CD14-positive monocyte (primary cell): ENCODE data around the gene MFN2. TPM values are rescaled to one million over a fixed set of nuclear protein-coding genes. Genes with fewer than 3 reads are reported as not detected.

Source experiments
- DNase-seq, 3 donors: peaks; one replicate each; pipeline ENCODE4 v3.0.0-alpha.2; 2011 to 2022
- H2AFZ ChIP-seq: 2 replicates; pipeline ENCODE4 v1.6.0; 2012; ENCODE audit warnings: mild to moderate bottlenecking, low read depth, low read length, inconsistent platforms; ENCODE audit not compliant: insufficient read depth, poor library complexity, severe bottlenecking
- H3K27ac ChIP-seq, 2 donors: 1 replicate in 1 of 2; 2 replicates in 1 of 2; pipeline ENCODE4 v1.5.1; 2012 to 2013; ENCODE audit warnings: low read length in 2 of 2, control low read depth in 1 of 2, inconsistent platforms in 1 of 2, low read depth in 1 of 2, mild to moderate bottlenecking in 1 of 2
- H3K27me3 ChIP-seq, 2 donors: one replicate each; pipeline versions ENCODE4 v1.6.0 to v1.6.1; 2011 to 2013; ENCODE audit warnings: low read length in 2 of 2; ENCODE audit not compliant: control insufficient read depth in 2 of 2, insufficient read depth in 2 of 2
- H3K36me3 ChIP-seq, 2 donors: replicated peaks in 1 of 2; 1 replicate in 1 of 2; 2 replicates in 1 of 2; pipeline versions ENCODE4 v1.5.1 to v1.6.1; 2012 to 2013; ENCODE audit warnings: low read length in 2 of 2, control low read depth in 1 of 2, inconsistent platforms in 1 of 2, mild to moderate bottlenecking in 1 of 2; ENCODE audit not compliant: insufficient read depth in 2 of 2, control insufficient read depth in 1 of 2
- H3K4me1 ChIP-seq, 2 donors: 1 replicate in 1 of 2; 2 replicates in 1 of 2; pipeline versions ENCODE4 v1.5.1 to v1.6.1; 2012 to 2013; ENCODE audit warnings: low read length in 2 of 2, control low read depth in 1 of 2, inconsistent platforms in 1 of 2, mild to moderate bottlenecking in 1 of 2, moderate library complexity in 1 of 2; ENCODE audit not compliant: insufficient read depth in 2 of 2, control insufficient read depth in 1 of 2
- H3K4me2 ChIP-seq: replicated peaks from 2 replicates; pipeline ENCODE3; 2012; ENCODE audit warnings: low read length, moderate library complexity, mild to moderate bottlenecking; ENCODE audit not compliant: poor library complexity, severe bottlenecking; ENCODE audit errors: extremely low read depth
- H3K4me3 ChIP-seq, 3 experiments: fragments of 200-600 bp in 1 of 3; sonication (generic) in 1 of 3; replicated peaks in 1 of 3; 1 replicate in 2 of 3; 2 replicates in 1 of 3; pipeline ENCODE4 v1.5.1; 2011 to 2013; ENCODE audit warnings: low read length in 3 of 3, mild to moderate bottlenecking in 3 of 3, control low read depth in 2 of 3, low read depth in 2 of 3, inconsistent platforms in 1 of 3, moderate library complexity in 1 of 3
- H3K79me2 ChIP-seq: 2 replicates; pipeline ENCODE4 v1.6.0; 2012; ENCODE audit warnings: mild to moderate bottlenecking, control low read depth, inconsistent platforms, low read length, moderate library complexity; ENCODE audit not compliant: insufficient read depth
- H3K9ac ChIP-seq: 2 replicates; pipeline ENCODE4 v1.6.0; 2017; ENCODE audit warnings: low read length, mild to moderate bottlenecking; ENCODE audit not compliant: insufficient read depth, poor library complexity, severe bottlenecking
- H3K9me3 ChIP-seq, 2 donors: replicated peaks in 1 of 2; 1 replicate in 1 of 2; 2 replicates in 1 of 2; pipeline versions ENCODE4 v1.5.1 to v1.6.1; 2012 to 2013; ENCODE audit warnings: low read length in 2 of 2, control low read depth in 1 of 2; ENCODE audit not compliant: control insufficient read depth in 1 of 2, insufficient read depth in 1 of 2
- H4K20me1 ChIP-seq: 2 replicates; pipeline ENCODE4 v1.6.0; 2012; ENCODE audit warnings: mild to moderate bottlenecking, low read length, control low read depth, moderate library complexity; ENCODE audit not compliant: insufficient read depth
- H3K27ac Mint-ChIP-seq, 7 donors: one replicate each; pipeline ENCODE4 v1.8.0; 2020; ENCODE audit warnings: mild to moderate bottlenecking in 7 of 7, mixed read lengths in 7 of 7, moderate library complexity in 6 of 7, inconsistent platforms in 2 of 7
- H3K27me3 Mint-ChIP-seq, 3 donors: one replicate each; pipeline ENCODE4 v1.8.0; 2021 to 2022; ENCODE audit warnings: low read depth in 3 of 3, mild to moderate bottlenecking in 3 of 3, mixed read lengths in 3 of 3, moderate library complexity in 3 of 3, inconsistent platforms in 1 of 3
- H3K36me3 Mint-ChIP-seq, 2 donors: one replicate each; pipeline ENCODE4 v1.8.0; 2020; ENCODE audit warnings: mixed read lengths in 2 of 2, inconsistent platforms in 1 of 2, mild to moderate bottlenecking in 1 of 2
- H3K4me1 Mint-ChIP-seq: one replicate; pipeline ENCODE4 v1.8.0; 2020; ENCODE audit warnings: mild to moderate bottlenecking, mixed read lengths
- H3K4me3 Mint-ChIP-seq, 2 donors: one replicate each; pipeline ENCODE4 v1.8.0; 2020; ENCODE audit warnings: mild to moderate bottlenecking in 2 of 2, mixed read lengths in 2 of 2, moderate library complexity in 1 of 2
- H3K9me3 Mint-ChIP-seq, 7 donors: one replicate each; pipeline ENCODE4 v1.8.0; 2020 to 2022; ENCODE audit warnings: mixed read lengths in 7 of 7, mild to moderate bottlenecking in 6 of 7, moderate library complexity in 6 of 7, inconsistent platforms in 2 of 7
- CTCF ChIP-seq: fragments of 200-600 bp; IDR thresholded peaks from one replicate; pipeline ENCODE4 v1.8.0; 2022; ENCODE audit warnings: antibody characterized with exemption, mild to moderate bottlenecking
- WGBS: methylation state at CpG from one replicate; pipeline ENCODE4 v1.1.5; 2013; ENCODE audit warnings: missing lambda C conversion rate; ENCODE audit not compliant: insufficient coverage; 5-methylcytosine and 5-hydroxymethylcytosine counted together
- intact Hi-C, 2 donors: fragments of 100-400 bp; cut with micrococcal nuclease; formaldehyde crosslinking; loops; one replicate each; pipeline versions ENCODE4 v1.15.0 to v1.15.1; 2023
- polyA plus RNA-seq, 3 donors: library from polyadenylated mRNA; depleted of rRNA in 1 of 3; unstranded in 2 of 3; stranded (reverse) in 1 of 3; fragments of 300-500 nt in 2 of 3; fragments of >200 nt in 1 of 3; fragmentation: Illumina TruSeq in 2 of 3; gene quantifications; 1 replicate in 2 of 3; 2 replicates in 1 of 3; pipeline ENCODE4 v1.2.3, GENCODE V29; 2012 to 2021

MFN2 gene
- polyA plus RNA-seq, 3 donors, result 26.3 to 35.8 (median 30.3) TPM

GRCh38 chr1:12011998-12012397 is 31.8 kb downstream of the MFN2 start:
- no peaks in the 10 kb centered on the region for H3K79me2 ChIP-seq
- Mint-ChIP-seq H3K27ac (peak overlapping the region in 3 of 7 donors; percentile 22 to 64 (median 56)), H3K27me3 (peaks cover 0 to 2% (median under 1%) of the 10 kb centered on the region in 3 donors), H3K9me3 (peaks cover 0 to 2% (median 0%) of the 10 kb centered on the region in 7 donors), H3K4me3 (no peak overlapping the region), H3K4me1 (no peaks in the 10 kb centered on the region), H3K36me3 (peaks cover 66 to 72% of the 10 kb centered on the region in 2 donors)
- no peaks in the 10 kb centered on the region for H3K9me3 ChIP-seq
- H3K4me2 ChIP-seq, result no peak overlapping the region
- H2AFZ ChIP-seq, result no peak overlapping the region
- H4K20me1 ChIP-seq, result peaks cover under 1% of the 10 kb centered on the region
- no peak for DNase-seq
- H3K4me1 ChIP-seq, result no peaks in the 10 kb centered on the region
- H3K36me3 ChIP-seq, result peaks cover 52 to 69% of the 10 kb centered on the region in 2 donors
- TF ChIP-seq CTCF, result no peak
- no peak overlapping the region for H3K9ac ChIP-seq
- H3K27ac ChIP-seq, result no peak overlapping the region
- H3K4me3 ChIP-seq, result no peak overlapping the region
- no peaks in the 10 kb centered on the region for H3K27me3 ChIP-seq
- 92% methylated on average over 4 of the region's 4 CpGs for WGBS
- intact Hi-C loops, result loop anchor here in 1 of 2 donors (10.0 kb wide), 1 partner anchor 87 kb away; the partner anchor contains the start of gene KIAA2013

GRCh38 chr1:12012560-12013316 is 32.5 kb downstream of the MFN2 start:
- Mint-ChIP-seq H3K36me3 (peaks cover 59 to 65% of the 10 kb centered on the region in 2 donors), H3K27ac (peak overlapping the region in 3 of 7 donors; percentile 20 to 64 (median 33)), H3K4me1 (no peaks in the 10 kb centered on the region), H3K4me3 (no peak overlapping the region), H3K27me3 (peaks cover 0 to 2% (median 1%) of the 10 kb centered on the region in 3 donors), H3K9me3 (peaks cover 0 to 2% (median 0%) of the 10 kb centered on the region in 7 donors)
- Histone ChIP-seq H3K36me3 (peaks cover 45 to 61% of the 10 kb centered on the region in 2 donors), H3K4me3 (no peak overlapping the region), H2AFZ (no peak overlapping the region), H3K4me2 (no peak overlapping the region), H3K27me3 (no peaks in the 10 kb centered on the region), H3K27ac (no peak overlapping the region), H3K9me3 (no peaks in the 10 kb centered on the region), H3K4me1 (no peaks in the 10 kb centered on the region), H3K79me2 (no peaks in the 10 kb centered on the region), H3K9ac (no peak overlapping the region), H4K20me1 (no peaks in the 10 kb centered on the region)
- WGBS, result 100% methylated on average over 1 of the region's 8 CpGs
- intact Hi-C loops, result loop anchor here in 1 of 2 donors (10.0 kb wide), 1 partner anchor 88 kb away; the partner anchor contains the start of gene KIAA2013
- TF ChIP-seq CTCF, result no peak
- no peak for DNase-seq
